AG10803 (cell line): ENCODE measurements around the gene GALC.

Experiments
- DNase-seq: peaks from one replicate; pipeline ENCODE4 v3.0.0; 2010; ENCODE audit warnings: low read depth
- H3K4me3 ChIP-seq: 2 replicates; pipeline ENCODE4 v1.5.1; 2011; ENCODE audit warnings: mild to moderate bottlenecking, low read length, control low read depth
- TF ChIP-seq, protein P1 (sequence below): conservative IDR thresholded peaks from 2 replicates; pipeline ENCODE4 v1.5.1; 2011; ENCODE audit warnings: mild to moderate bottlenecking, low read length, control low read depth, inconsistent platforms

Gene GALC

GRCh38 chr14:87992718-87993628 is at the start of gene GALC:
Gene GALC (minus strand): TSS chr14:87993182. CDS start chr14:87993164, 18 bp downstream.
- peak within 1 kb of the TSS; percentile 69 for H3K4me3 ChIP-seq
- DNase-seq, result peak; percentile 88
- TF ChIP-seq, protein P1, sequence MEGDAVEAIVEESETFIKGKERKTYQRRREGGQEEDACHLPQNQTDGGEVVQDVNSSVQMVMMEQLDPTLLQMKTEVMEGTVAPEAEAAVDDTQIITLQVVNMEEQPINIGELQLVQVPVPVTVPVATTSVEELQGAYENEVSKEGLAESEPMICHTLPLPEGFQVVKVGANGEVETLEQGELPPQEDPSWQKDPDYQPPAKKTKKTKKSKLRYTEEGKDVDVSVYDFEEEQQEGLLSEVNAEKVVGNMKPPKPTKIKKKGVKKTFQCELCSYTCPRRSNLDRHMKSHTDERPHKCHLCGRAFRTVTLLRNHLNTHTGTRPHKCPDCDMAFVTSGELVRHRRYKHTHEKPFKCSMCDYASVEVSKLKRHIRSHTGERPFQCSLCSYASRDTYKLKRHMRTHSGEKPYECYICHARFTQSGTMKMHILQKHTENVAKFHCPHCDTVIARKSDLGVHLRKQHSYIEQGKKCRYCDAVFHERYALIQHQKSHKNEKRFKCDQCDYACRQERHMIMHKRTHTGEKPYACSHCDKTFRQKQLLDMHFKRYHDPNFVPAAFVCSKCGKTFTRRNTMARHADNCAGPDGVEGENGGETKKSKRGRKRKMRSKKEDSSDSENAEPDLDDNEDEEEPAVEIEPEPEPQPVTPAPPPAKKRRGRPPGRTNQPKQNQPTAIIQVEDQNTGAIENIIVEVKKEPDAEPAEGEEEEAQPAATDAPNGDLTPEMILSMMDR, result no peak

DNA sequence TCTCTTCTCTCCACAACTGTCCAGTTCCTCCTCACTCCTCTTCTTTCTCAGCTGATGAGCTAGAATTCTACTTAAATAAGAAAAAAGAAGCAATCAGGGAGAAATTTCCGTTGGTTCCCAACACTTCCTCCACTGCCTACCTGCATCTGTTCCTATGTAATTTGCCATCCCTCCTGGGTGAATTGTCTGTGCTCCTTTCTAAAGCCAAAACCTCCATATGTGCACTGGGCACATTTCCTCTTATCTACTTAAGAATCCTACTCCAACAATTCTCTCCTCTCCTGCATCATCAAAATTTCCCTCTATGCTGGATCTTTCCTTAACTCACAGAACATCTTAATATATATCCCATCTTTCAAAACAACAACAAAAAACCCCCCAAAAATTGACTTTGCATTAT is 47.2 kb upstream of the GALC start:
- TF ChIP-seq, protein P1, result no peak
- H3K4me3 ChIP-seq, result no peak overlapping the region
- no peak for DNase-seq

GRCh38 chr14:88039197-88039596 is 46.2 kb upstream of the GALC start:
- TF ChIP-seq, protein P1, result no peak
- DNase-seq, result no peak
- H3K4me3 ChIP-seq, result no peak overlapping the region

DNA sequence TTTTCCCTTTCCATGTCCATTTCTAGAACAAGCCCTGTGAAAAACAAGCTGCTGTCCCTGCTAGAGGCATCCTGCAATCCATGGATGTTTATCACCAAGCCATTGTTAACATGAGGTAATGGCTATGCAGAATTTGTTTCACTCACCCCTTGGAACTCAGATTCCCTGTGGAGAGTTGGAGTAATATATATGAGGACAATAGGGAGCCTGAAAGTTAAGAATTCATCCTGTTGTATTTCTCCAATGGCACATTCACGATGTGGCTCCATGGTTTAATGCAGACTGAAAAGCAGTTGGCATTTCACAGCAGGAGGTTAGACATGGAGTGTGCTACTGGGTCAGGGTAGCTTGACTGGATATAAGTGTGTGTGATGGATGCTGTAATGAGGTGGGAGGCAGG is 44.3 kb upstream of the GALC start:
- TF ChIP-seq, protein P1, result no peak
- no peak for DNase-seq
- no peak overlapping the region for H3K4me3 ChIP-seq

DNA sequence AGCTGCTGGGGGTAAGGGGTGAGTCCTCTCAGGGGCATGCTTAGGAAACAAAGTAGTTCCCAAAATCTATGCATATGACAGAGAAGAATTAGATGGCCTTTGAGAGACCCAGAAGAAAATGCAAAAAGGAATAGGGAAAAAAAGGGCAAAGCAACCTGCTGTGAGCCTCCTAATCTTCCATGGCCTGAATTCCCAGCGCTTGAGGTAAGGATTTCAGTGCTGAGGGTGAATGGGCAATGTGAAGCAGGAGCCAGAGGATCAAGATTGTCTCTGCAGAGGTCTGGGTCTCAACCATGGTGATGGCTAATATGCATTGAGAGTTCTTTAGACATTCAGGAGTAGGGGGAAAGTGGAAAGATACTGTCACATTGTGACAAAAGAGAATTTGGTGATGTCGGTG is 43.4 kb upstream of the GALC start:
- no peak for DNase-seq
- H3K4me3 ChIP-seq, result no peak overlapping the region
- TF ChIP-seq, protein P1, result no peak

GRCh38 chr14:88034076-88034475 is 41.1 kb upstream of the GALC start:
- H3K4me3 ChIP-seq, result no peak overlapping the region
- DNase-seq, result no peak
- TF ChIP-seq, protein P1, result no peak

DNA sequence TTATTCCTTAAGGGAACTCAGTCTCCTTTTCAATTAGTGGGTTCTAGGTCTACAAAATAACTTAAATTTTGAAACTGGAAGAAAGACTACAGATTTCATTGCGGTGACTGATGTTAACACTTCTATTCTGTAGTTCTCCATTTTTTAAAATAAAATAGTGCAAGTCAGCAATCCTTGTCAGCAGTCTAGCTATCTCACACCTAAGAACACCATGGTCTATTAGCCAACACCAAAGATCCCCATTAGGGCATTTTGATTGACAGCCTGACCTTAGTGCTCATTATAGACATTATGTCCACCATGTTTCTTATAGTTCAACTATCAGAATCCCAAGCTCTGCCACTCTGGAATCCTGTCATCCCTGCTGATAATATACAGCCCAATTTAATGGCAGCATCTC is 39.4 kb upstream of the GALC start:
- TF ChIP-seq, protein P1, result no peak
- no peak for DNase-seq
- no peak overlapping the region for H3K4me3 ChIP-seq
